ENCODE data around the gene MTCL1.

DNA sequence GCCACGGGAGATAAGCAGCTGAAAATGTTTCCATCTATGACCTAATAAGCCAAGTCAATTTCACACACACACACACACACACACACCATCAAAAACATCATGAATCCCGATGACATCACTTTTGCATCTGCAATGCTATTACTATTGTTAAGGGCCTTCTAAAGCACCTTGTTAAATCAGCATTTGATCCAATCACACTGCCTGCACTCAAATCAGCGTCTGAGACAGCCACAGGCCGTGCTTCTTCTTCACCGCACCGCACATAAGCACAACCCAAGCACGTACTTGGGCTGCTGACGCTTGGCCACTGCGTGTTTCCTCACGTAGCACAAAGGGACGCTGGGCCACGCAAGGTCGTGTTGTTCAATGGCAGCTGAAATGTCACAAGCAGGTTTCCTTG is 15.8 kb upstream of the MTCL1 start:
- TF ChIP-seq, protein P1, sequence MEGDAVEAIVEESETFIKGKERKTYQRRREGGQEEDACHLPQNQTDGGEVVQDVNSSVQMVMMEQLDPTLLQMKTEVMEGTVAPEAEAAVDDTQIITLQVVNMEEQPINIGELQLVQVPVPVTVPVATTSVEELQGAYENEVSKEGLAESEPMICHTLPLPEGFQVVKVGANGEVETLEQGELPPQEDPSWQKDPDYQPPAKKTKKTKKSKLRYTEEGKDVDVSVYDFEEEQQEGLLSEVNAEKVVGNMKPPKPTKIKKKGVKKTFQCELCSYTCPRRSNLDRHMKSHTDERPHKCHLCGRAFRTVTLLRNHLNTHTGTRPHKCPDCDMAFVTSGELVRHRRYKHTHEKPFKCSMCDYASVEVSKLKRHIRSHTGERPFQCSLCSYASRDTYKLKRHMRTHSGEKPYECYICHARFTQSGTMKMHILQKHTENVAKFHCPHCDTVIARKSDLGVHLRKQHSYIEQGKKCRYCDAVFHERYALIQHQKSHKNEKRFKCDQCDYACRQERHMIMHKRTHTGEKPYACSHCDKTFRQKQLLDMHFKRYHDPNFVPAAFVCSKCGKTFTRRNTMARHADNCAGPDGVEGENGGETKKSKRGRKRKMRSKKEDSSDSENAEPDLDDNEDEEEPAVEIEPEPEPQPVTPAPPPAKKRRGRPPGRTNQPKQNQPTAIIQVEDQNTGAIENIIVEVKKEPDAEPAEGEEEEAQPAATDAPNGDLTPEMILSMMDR (IDR thresholded peaks at IDR 0.05; ENCODE audit: control extremely low read depth in 1 of 3, insufficient read depth in 1 of 3, low read depth in 1 of 3, low read length in 3 of 3): no peak
- TF ChIP-seq RXRA (IDR thresholded peaks at IDR 0.05; ENCODE audit: insufficient read depth, low read depth, low read length): no peak
- no peak for TF ChIP-seq RNF2 (IDR thresholded peaks at IDR 0.05; ENCODE audit: borderline replicate concordance, low read depth, low read length, missing control alignments, poor library complexity, severe bottlenecking)
- no peak for TF ChIP-seq POLR2A (IDR thresholded peaks at IDR 0.05; ENCODE audit: control extremely low read depth in 1 of 2, low read depth in 2 of 2, low read length in 2 of 2)
- TF ChIP-seq, protein P2, sequence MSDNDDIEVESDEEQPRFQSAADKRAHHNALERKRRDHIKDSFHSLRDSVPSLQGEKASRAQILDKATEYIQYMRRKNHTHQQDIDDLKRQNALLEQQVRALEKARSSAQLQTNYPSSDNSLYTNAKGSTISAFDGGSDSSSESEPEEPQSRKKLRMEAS (IDR thresholded peaks at IDR 0.05): no peak
- TF ChIP-seq CEBPB (IDR thresholded peaks at IDR 0.05; ENCODE audit: low read depth, low read length): no peak
